SK-N-SH (cell line): ENCODE measurements around the gene LRP1. TPM values are rescaled to one million over a fixed set of nuclear protein-coding genes. Genes with fewer than 3 reads are reported as not detected.

ENCODE experiments used
- CTCF ChIA-PET: fragments of 300-600, 350-600 bp; formaldehyde crosslinking; extraction: SDS; loops from one replicate; lab custom pipeline; 2021; lab: Yijun Ruan, JAX
- POLR2A ChIA-PET: fragments of 350-600 bp; sonication (Branson Sonifier 250); formaldehyde crosslinking; extraction: SDS; loops from one replicate; lab custom pipeline; 2020; ENCODE audit warnings: antibody characterized with exemption, inconsistent platforms; lab: Yijun Ruan, JAX
- DNase-seq: peaks from one replicate; pipeline ENCODE4 v3.0.0; 2012
- H2AFZ ChIP-seq: fragments of 200-600 bp; sonication (generic); 2 replicates; pipeline ENCODE4 v1.8.1; 2016; ENCODE audit warnings: antibody characterized with exemption, mild to moderate bottlenecking, low read depth
- H3F3A ChIP-seq: fragments of 200-600 bp; sonication (generic); replicated peaks from 2 replicates; pipeline ENCODE3; 2016; ENCODE audit warnings: antibody characterized with exemption, mild to moderate bottlenecking; ENCODE audit not compliant: insufficient read depth
- H3K27ac ChIP-seq, 2 experiments: fragments of 200-500 bp in 1 of 2; fragments of 200-600 bp in 1 of 2; sonication (Bioruptor generic) in 1 of 2; sonication (generic), shearing (Covaris generic) in 1 of 2; 2 replicates each; pipeline versions ENCODE4 v1.5.1 to v1.6.1; 2014 to 2016; ENCODE audit warnings: low read depth in 2 of 2, inconsistent platforms in 1 of 2, low read length in 1 of 2, mild to moderate bottlenecking in 1 of 2, mixed read lengths in 1 of 2
- H3K27me3 ChIP-seq: fragments of 200-600 bp; sonication (generic), shearing (Covaris generic); 2 replicates; pipeline ENCODE4 v1.6.1; 2016; ENCODE audit warnings: mixed run types; ENCODE audit not compliant: insufficient read depth
- H3K36me3 ChIP-seq, 2 experiments: fragments of 200-500 bp in 1 of 2; fragments of 200-600 bp in 1 of 2; sonication (Bioruptor generic) in 1 of 2; sonication (generic) in 1 of 2; replicated peaks in 1 of 2; 2 replicates each; pipeline versions ENCODE3 to v1.5.1; 2014 to 2016; ENCODE audit warnings: low read length in 1 of 2, mild to moderate bottlenecking in 1 of 2; ENCODE audit not compliant: insufficient read depth in 2 of 2, control insufficient read depth in 1 of 2
- H3K4me1 ChIP-seq, 2 experiments: fragments of 200-500 bp in 1 of 2; fragments of 200-600 bp in 1 of 2; sonication (Bioruptor generic) in 1 of 2; sonication (generic), shearing (Covaris generic) in 1 of 2; 2 replicates each; pipeline versions ENCODE4 v1.5.1 to v1.6.1; 2014 to 2016; ENCODE audit warnings: low read depth in 1 of 2, low read length in 1 of 2, mixed run types in 1 of 2; ENCODE audit not compliant: insufficient read depth in 2 of 2, control insufficient read depth in 1 of 2
- H3K4me2 ChIP-seq: fragments of 200-600 bp; sonication (generic), shearing (Covaris generic); 2 replicates; pipeline ENCODE4 v1.6.1; 2017; ENCODE audit warnings: mixed run types
- H3K4me3 ChIP-seq, 2 experiments: fragments of 200-500 bp in 1 of 2; fragments of 200-600 bp in 1 of 2; sonication (Bioruptor generic) in 1 of 2; sonication (generic), shearing (Covaris generic) in 1 of 2; 2 replicates each; pipeline versions ENCODE4 v1.5.1 to v1.8.1; 2014 to 2016; ENCODE audit warnings: low read depth in 2 of 2, inconsistent platforms in 1 of 2, low read length in 1 of 2, mild to moderate bottlenecking in 1 of 2, mixed read lengths in 1 of 2, moderate library complexity in 1 of 2
- H3K79me2 ChIP-seq: fragments of 200-600 bp; sonication (generic); 2 replicates; pipeline ENCODE4 v1.8.1; 2017; ENCODE audit warnings: mild to moderate bottlenecking; ENCODE audit not compliant: insufficient read depth
- H3K9ac ChIP-seq: fragments of 200-600 bp; sonication (generic); 2 replicates; pipeline ENCODE4 v1.6.1; 2017; ENCODE audit warnings: mixed run types
- H3K9me2 ChIP-seq: fragments of 200-600 bp; sonication (generic); 2 replicates; pipeline ENCODE4 v1.6.1; 2017; ENCODE audit warnings: mixed run types
- H3K9me3 ChIP-seq: fragments of 200-600 bp; sonication (generic); 2 replicates; pipeline ENCODE4 v1.6.1; 2017; ENCODE audit warnings: mixed run types, mild to moderate bottlenecking, moderate library complexity
- H4K20me1 ChIP-seq: fragments of 200-600 bp; sonication (generic); 2 replicates; pipeline ENCODE4 v1.6.1; 2017; ENCODE audit warnings: mild to moderate bottlenecking, mixed run types; ENCODE audit not compliant: insufficient read depth
- FOXJ3 ChIP-seq: sonication (generic); formaldehyde crosslinking; IDR thresholded peaks from 2 replicates; pipeline ENCODE4 v1.5.1; 2020; ENCODE audit warnings: mild to moderate bottlenecking, missing genetic modification reagents
- SIN3A ChIP-seq: IDR thresholded peaks from 2 replicates; pipeline ENCODE4 v1.6.1; 2012; ENCODE audit warnings: low read depth, mild to moderate bottlenecking, low read length, moderate library complexity, borderline replicate concordance
- TCF12 ChIP-seq: IDR thresholded peaks from 2 replicates; pipeline ENCODE4 v1.4.0; 2012
- WGBS: methylation state at CpG from one replicate; pipeline ENCODE4 v1.1.6; 2017; ENCODE audit warnings: low lambda C conversion rate; 5-methylcytosine and 5-hydroxymethylcytosine counted together
- polyA plus RNA-seq, 3 experiments: library from polyadenylated mRNA; depleted of rRNA; stranded (reverse); fragments of >200 nt; gene quantifications; 2 replicates each; pipeline ENCODE4 v1.2.3, GENCODE V29; 2012
- TF ChIP-seq, protein P1 (sequence below): IDR thresholded peaks from 2 replicates; pipeline ENCODE4 v1.6.1; 2012; ENCODE audit warnings: mild to moderate bottlenecking, low read depth, low read length, moderate library complexity
- TF ChIP-seq, protein P2 (sequence below): fragments of 150-350 bp; IDR thresholded peaks from 2 replicates; pipeline ENCODE4 v1.6.1; 2017; ENCODE audit warnings: antibody characterized with exemption, low read length, low read depth, borderline replicate concordance
- TF ChIP-seq, protein P3 (sequence below): IDR thresholded peaks from 2 replicates; pipeline ENCODE4 v1.4.0; 2012; ENCODE audit warnings: low read depth, borderline replicate concordance
- TF ChIP-seq, protein P4 (sequence below): fragments of 200-600 bp; sonication (generic); IDR thresholded peaks from 2 replicates; pipeline ENCODE4 v1.6.1; 2017; ENCODE audit warnings: antibody characterized with exemption, mild to moderate bottlenecking, moderate library complexity

LRP1 gene
- polyA plus RNA-seq, 1 of the 3 experiments (the other 2 are of a cell fraction), result 55.0 TPM

DNA sequence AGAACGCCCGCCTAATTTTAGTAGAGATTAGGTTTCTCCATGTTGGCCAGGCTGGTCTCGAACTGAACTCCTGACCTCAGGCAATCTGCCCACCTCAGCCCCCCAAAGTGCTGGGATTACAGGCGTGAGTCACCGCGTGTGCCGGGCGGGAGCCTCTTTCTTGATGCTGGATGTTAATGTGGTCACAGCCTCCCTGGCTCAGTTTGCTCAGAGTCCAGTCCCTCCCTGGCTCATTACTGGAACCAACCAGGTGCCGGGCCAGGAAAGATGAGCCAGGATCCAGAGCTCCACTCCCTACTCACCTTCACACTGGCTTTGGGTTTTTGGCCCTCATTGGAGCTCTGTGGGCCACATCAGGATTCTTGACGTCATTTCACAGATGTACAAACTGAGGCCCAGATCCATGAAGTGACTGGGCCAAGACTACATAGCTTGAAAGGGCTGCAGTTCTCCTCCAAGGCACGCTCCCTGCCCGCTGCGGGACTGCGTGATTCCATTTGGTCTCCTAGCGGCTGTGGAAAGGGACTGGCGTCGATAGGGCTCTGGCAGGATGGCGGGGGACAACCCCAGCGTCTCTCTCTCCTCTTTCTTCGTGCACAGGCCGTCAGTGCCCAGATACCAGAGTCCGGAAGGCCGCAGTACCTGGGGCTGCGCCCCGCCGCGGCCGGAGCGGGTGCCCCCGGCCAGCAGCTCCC is 96.1 kb downstream of the LRP1 start (continued):
- TF ChIP-seq, protein P1, sequence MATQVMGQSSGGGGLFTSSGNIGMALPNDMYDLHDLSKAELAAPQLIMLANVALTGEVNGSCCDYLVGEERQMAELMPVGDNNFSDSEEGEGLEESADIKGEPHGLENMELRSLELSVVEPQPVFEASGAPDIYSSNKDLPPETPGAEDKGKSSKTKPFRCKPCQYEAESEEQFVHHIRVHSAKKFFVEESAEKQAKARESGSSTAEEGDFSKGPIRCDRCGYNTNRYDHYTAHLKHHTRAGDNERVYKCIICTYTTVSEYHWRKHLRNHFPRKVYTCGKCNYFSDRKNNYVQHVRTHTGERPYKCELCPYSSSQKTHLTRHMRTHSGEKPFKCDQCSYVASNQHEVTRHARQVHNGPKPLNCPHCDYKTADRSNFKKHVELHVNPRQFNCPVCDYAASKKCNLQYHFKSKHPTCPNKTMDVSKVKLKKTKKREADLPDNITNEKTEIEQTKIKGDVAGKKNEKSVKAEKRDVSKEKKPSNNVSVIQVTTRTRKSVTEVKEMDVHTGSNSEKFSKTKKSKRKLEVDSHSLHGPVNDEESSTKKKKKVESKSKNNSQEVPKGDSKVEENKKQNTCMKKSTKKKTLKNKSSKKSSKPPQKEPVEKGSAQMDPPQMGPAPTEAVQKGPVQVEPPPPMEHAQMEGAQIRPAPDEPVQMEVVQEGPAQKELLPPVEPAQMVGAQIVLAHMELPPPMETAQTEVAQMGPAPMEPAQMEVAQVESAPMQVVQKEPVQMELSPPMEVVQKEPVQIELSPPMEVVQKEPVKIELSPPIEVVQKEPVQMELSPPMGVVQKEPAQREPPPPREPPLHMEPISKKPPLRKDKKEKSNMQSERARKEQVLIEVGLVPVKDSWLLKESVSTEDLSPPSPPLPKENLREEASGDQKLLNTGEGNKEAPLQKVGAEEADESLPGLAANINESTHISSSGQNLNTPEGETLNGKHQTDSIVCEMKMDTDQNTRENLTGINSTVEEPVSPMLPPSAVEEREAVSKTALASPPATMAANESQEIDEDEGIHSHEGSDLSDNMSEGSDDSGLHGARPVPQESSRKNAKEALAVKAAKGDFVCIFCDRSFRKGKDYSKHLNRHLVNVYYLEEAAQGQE, result no peak
- TF ChIP-seq, protein P2, sequence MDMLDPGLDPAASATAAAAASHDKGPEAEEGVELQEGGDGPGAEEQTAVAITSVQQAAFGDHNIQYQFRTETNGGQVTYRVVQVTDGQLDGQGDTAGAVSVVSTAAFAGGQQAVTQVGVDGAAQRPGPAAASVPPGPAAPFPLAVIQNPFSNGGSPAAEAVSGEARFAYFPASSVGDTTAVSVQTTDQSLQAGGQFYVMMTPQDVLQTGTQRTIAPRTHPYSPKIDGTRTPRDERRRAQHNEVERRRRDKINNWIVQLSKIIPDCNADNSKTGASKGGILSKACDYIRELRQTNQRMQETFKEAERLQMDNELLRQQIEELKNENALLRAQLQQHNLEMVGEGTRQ, result no peak
- TF ChIP-seq TCF12, result no peak

DNA sequence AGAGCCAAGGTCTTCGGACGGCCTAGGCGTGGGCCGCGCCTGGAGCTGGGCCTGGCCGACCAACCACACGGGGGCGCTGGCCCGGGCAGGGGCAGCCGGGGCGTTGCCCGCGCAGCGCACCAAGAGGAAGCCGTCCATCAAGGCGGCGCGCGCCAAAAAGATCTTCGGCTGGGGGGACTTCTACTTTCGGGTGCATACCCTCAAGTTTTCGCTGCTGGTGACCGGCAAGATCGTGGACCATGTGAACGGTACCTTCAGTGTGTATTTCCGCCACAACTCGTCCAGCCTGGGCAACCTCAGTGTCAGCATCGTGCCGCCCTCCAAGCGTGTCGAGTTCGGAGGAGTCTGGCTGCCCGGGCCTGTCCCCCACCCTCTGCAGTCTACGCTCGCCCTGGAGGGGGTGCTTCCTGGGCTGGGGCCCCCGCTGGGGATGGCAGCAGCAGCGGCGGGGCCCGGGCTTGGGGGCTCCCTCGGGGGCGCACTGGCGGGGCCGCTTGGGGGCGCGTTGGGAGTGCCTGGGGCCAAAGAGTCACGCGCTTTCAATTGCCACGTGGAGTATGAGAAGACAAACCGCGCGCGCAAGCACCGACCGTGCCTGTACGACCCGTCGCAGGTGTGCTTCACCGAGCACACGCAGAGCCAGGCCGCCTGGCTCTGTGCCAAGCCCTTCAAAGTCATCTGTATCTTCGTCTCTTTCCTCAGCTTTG is 96.8 kb downstream of the LRP1 start:
- Histone ChIP-seq H4K20me1 (no peaks in the 10 kb centered on the region), H3K4me2 (no peak overlapping the region), H3K9me2 (no peaks in the 10 kb centered on the region), H3K27me3 (peaks cover 20% of the 10 kb centered on the region; the same call in 1 of the 2 replicates), H3K79me2 (peaks cover 6% of the 10 kb centered on the region), H3K4me3 (no peak overlapping the region; a peak in 1 of 4 replicates), H3K9ac (no peak overlapping the region), H2AFZ (no peak overlapping the region), H3F3A (no peaks in the 10 kb centered on the region), H3K9me3 (no peaks in the 10 kb centered on the region), H3K27ac (no peak overlapping the region), H3K36me3 (no peaks in the 10 kb centered on the region), H3K4me1 (peaks cover 0 to 6% of the 10 kb centered on the region in 2 experiments; a peak in 1 of 4 replicates)
- no peak for DNase-seq
- WGBS, result 84% methylated on average over 21 of the region's 61 CpGs
- CTCF ChIA-PET, result interaction anchor here (1.1 to 31.5 kb wide), 5 partner anchors 13 to 230 kb away, joined by 5 to 937 read pairs (median 6); partner anchors contain the start of genes INHBE and NXPH4
- no peak for TF ChIP-seq SIN3A
- TF ChIP-seq FOXJ3 (CRISPR knock-in tag), result no peak
- TF ChIP-seq, protein P3, sequence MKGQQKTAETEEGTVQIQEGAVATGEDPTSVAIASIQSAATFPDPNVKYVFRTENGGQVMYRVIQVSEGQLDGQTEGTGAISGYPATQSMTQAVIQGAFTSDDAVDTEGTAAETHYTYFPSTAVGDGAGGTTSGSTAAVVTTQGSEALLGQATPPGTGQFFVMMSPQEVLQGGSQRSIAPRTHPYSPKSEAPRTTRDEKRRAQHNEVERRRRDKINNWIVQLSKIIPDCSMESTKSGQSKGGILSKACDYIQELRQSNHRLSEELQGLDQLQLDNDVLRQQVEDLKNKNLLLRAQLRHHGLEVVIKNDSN, result no peak
- TF ChIP-seq, protein P4, sequence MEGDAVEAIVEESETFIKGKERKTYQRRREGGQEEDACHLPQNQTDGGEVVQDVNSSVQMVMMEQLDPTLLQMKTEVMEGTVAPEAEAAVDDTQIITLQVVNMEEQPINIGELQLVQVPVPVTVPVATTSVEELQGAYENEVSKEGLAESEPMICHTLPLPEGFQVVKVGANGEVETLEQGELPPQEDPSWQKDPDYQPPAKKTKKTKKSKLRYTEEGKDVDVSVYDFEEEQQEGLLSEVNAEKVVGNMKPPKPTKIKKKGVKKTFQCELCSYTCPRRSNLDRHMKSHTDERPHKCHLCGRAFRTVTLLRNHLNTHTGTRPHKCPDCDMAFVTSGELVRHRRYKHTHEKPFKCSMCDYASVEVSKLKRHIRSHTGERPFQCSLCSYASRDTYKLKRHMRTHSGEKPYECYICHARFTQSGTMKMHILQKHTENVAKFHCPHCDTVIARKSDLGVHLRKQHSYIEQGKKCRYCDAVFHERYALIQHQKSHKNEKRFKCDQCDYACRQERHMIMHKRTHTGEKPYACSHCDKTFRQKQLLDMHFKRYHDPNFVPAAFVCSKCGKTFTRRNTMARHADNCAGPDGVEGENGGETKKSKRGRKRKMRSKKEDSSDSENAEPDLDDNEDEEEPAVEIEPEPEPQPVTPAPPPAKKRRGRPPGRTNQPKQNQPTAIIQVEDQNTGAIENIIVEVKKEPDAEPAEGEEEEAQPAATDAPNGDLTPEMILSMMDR, result peak; percentile 37
- POLR2A ChIA-PET, result interaction anchor here (0.6 kb wide), 1 partner anchor 16 kb away, joined by 3 read pairs; no protein-coding TSS in a partner anchor
